Activated CD4-positive, alpha-beta T cell treated with anti-CD3 and anti-CD28 coated beads, Interleukin-2, amount 10 ng/mL, durations not matched to agents 24 days and 14 days (primary cell): ENCODE results near the gene BRD2. TPM values are rescaled to one million over a fixed set of nuclear protein-coding genes. Genes with fewer than 3 reads are reported as not detected.

Experiments used
- DNase-seq: peaks from one replicate; pipeline ENCODE4 v3.0.0; 2022
- H3K27ac Mint-ChIP-seq: one replicate; pipeline ENCODE4 v1.8.0; 2022; ENCODE audit warnings: mild to moderate bottlenecking, mixed read lengths
- H3K27me3 Mint-ChIP-seq: one replicate; pipeline ENCODE4 v1.8.0; 2022; ENCODE audit warnings: mixed read lengths
- H3K36me3 Mint-ChIP-seq: one replicate; pipeline ENCODE4 v1.8.0; 2022; ENCODE audit warnings: low read depth, mild to moderate bottlenecking, mixed read lengths
- H3K4me1 Mint-ChIP-seq: one replicate; pipeline ENCODE4 v1.8.0; 2021; ENCODE audit warnings: mixed read lengths
- H3K4me3 Mint-ChIP-seq: one replicate; pipeline ENCODE4 v1.8.0; 2022; ENCODE audit warnings: mild to moderate bottlenecking, moderate library complexity, mixed read lengths
- H3K9me3 Mint-ChIP-seq: one replicate; pipeline ENCODE4 v1.8.0; 2021; ENCODE audit warnings: mixed read lengths
- intact Hi-C: fragments of 100-400 bp; cut with micrococcal nuclease; formaldehyde crosslinking; loops from one replicate; pipeline ENCODE4 v1.15.1; 2023
- total RNA-seq: library from RNA; stranded (reverse); gene quantifications from 2 replicates; pipeline ENCODE4 v1.2.3, GENCODE V29; 2022

BRD2 gene
- total RNA-seq, 1 donor from 2014 or later = 320 TPM

DNA sequence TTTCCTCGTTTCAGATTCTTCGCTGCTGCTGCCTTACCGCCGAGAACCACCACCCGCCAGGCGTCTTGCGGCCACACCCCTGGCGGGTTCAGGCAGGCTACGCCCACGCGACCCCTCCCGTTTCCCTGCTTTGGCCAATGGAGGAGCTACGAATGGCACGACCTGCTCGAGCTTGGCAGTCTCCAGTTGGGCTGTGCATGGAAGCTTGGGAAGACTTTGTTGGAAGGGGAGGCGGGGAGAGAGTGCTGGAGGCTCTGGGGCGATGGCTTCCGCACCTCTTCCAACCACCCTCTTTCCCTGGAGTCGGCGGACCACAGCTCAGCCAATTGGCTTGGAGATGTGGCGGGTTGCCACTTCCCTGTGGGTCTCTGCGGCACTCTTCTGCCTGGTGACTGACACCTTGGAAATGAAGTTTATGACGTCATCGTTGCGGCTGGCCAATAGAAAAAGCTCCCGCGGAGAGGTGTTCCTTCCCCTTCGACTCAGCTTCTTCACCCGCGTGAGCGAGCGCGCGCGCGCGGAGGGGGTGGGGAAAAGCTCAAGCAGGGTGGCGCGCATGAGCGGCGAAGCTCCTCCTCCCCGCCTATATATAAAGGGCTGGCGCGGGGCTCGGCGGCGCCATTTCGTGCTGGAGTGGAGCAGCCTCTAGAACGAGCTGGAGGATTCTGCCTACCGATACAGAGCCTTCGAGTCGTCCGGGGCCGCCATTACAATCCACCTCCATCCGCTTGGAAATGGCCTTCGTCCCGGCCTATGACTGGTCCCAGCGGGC is 3.4 kb downstream of the BRD2 start:
- Mint-ChIP-seq H3K36me3 (peaks cover 74% of the 10 kb centered on the region), H3K27me3 (no peaks in the 10 kb centered on the region), H3K9me3 (no peaks in the 10 kb centered on the region), H3K27ac (peak overlapping the region; percentile 100), H3K4me3 (peak overlapping the region; percentile 94), H3K4me1 (peaks cover 33% of the 10 kb centered on the region)
- intact Hi-C loops = loop anchor here (2.0 to 5.0 kb wide), 4 partner anchors 341 to 774 kb away; partner anchors contain the start of genes CUTA, PHF1 and TAPBP
- peak; percentile 100 for DNase-seq

DNA sequence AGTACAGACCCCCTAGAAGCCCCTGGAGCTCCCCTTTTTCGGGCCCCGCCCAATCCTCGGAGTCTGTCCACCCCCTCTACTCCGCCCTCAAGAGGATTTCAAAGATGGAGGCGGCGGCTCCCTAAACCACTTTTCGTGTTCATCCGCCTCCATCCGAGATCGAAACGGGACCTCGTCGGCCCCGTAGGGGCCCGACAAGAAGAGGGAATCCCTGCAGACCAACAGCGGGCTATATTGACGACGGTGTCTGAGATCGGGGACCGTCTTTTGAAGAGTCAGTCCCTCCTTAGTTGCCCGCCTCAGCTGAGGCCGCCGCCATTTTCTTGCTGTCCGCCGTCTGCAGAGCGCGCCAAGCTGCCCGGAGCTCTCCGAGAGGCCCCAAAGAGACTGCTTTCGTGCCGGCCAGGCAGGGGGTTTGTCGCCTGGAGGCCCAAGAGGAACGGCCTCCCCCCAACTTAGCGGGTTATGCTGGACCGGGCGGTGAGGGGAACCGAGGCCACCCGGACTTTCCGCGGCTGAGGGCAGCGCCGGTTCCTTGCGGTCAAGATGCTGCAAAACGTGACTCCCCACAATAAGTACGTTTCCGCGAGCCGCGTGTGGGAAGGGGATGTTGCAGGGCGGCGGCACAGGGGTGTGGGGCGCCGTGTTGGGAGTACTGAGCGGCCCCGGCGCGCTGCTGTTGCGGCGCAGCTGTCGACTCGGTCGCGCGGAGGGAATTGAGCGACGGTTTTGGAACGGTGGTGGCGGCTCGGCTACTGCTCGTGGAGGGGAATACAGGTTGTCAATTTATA is 4.2 kb downstream of the BRD2 start:
- no peaks in the 10 kb centered on the region for H3K27me3 Mint-ChIP-seq
- peaks cover 82% of the 10 kb centered on the region for H3K36me3 Mint-ChIP-seq
- intact Hi-C loops = loop anchor here (2.0 to 5.0 kb wide), 3 partner anchors 340 to 775 kb away; partner anchors contain the start of genes CUTA and TAPBP
- peak; percentile 87 for DNase-seq
- peak overlapping the region; percentile 94 for H3K4me3 Mint-ChIP-seq
- H3K9me3 Mint-ChIP-seq = no peaks in the 10 kb centered on the region
- peak overlapping the region; percentile 100 for H3K27ac Mint-ChIP-seq
- H3K4me1 Mint-ChIP-seq = peaks cover 30% of the 10 kb centered on the region

DNA sequence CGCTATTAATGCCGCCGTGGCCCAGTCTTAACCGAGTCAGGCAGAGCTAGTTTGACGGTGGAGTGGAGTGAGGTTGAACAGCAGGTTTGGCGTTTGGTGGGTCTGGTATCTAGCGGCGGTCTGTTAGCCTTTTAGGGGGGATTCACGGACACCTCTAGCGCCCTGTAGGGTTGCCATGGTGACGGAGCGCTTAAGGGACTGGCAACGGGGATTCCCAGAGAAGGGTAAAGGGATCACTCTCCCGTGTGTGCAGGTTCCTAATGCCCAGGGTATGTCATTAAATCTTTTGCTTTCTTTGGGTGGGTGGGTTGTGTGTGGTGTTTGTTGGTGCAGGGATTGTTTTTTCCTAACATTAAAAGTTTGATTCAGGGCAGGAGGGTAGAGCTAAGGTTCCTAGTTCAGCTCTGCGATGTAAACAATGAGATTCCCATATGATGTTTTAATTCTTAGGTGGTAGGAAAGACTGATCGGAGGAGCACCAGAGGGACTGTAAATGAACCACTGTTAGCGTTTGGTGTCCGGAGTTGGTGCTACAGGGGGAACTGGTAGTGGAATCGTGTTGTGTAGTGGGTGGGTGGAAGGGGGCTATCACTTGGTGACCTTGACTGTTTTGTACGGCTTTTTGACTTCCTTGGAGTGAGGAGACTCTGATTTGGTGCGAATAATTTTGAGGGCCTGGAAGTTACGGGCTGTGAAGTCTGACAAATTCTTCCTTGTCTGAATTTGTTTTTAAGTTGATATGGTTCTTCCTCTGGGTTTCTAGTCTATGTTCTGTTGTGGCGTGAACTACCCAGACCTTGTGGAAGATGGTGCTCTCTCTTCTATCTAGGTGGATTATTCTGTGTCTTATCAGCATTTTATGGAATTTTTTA is 5.0 kb downstream of the BRD2 start:
- peak; percentile 86 for DNase-seq
- peaks cover 36% of the 10 kb centered on the region for H3K4me1 Mint-ChIP-seq
- no peaks in the 10 kb centered on the region for H3K9me3 Mint-ChIP-seq
- H3K27me3 Mint-ChIP-seq = no peaks in the 10 kb centered on the region
- peak overlapping the region; percentile 100 for H3K27ac Mint-ChIP-seq
- peaks cover 87% of the 10 kb centered on the region for H3K36me3 Mint-ChIP-seq
- H3K4me3 Mint-ChIP-seq = peak overlapping the region; percentile 94
- intact Hi-C loops = loop anchor here (1.0 to 5.0 kb wide), 4 partner anchors 10 to 776 kb away; partner anchors contain the start of genes CUTA and TAPBP

DNA sequence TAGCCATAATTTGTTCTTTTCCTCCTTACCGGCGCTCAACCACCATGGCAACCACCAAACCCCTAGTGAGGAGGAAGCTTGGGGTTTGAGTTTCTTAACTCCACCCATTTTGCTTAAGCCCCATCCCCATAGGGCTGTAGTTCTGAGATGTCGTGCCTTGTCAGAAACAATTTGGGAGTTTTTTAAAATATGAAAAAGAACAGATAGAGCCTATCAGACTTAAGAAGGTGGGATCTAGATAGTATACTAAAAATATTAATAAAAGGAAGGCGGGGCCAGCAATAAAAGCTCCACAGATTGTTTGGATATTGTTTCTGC is 5.6 kb downstream of the BRD2 start:
- peak overlapping the region; percentile 100 for H3K27ac Mint-ChIP-seq
- peaks cover 92% of the 10 kb centered on the region for H3K36me3 Mint-ChIP-seq
- DNase-seq = peak; percentile 83
- H3K4me3 Mint-ChIP-seq = peak overlapping the region; percentile 94
- H3K4me1 Mint-ChIP-seq = peaks cover 39% of the 10 kb centered on the region
- H3K27me3 Mint-ChIP-seq = no peaks in the 10 kb centered on the region
- H3K9me3 Mint-ChIP-seq = no peaks in the 10 kb centered on the region
- intact Hi-C loops = loop anchor here (1.0 to 5.0 kb wide), 3 partner anchors 9 to 777 kb away; partner anchors contain the start of gene TAPBP

DNA sequence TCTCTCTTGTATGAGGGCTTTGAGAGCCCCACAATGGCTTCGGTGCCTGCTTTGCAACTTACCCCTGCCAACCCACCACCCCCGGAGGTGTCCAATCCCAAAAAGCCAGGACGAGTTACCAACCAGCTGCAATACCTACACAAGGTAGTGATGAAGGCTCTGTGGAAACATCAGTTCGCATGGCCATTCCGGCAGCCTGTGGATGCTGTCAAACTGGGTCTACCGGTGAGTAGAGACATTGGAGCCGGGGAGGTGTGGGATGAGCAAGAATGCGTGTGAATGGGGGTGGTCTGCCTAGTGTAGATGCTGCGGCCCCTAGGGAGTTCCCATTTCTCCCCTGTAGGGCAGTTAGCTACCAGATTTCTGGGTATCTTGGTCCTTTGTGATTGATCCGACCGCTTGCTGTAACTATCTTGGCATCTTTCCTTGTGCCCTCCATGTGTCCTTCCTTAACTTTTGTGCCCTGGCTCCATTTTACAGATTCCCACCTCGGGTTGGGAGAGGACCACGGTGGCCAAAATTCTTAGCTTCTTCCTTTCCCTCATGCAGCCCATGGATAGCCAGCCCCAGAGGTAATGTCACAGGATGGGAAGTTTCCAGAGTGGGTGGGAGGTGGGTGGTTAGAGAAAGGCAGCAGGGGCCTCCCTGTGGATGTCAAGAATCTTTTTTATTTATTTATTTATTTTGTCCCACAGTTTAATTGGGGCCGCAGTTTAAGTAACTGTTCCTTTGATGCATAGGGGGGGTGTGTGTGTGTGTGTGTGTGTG is 6.3 kb downstream of the BRD2 start:
- Mint-ChIP-seq H3K36me3 (peaks cover 96% of the 10 kb centered on the region), H3K4me1 (peaks cover 41% of the 10 kb centered on the region), H3K9me3 (no peaks in the 10 kb centered on the region), H3K27me3 (no peaks in the 10 kb centered on the region), H3K4me3 (peak overlapping the region; percentile 94), H3K27ac (peak overlapping the region; percentile 32)
- intact Hi-C loops = loop anchor here (1.0 to 5.0 kb wide), 3 partner anchors 9 to 777 kb away; partner anchors contain the start of gene TAPBP
- DNase-seq = peak; percentile 71

DNA sequence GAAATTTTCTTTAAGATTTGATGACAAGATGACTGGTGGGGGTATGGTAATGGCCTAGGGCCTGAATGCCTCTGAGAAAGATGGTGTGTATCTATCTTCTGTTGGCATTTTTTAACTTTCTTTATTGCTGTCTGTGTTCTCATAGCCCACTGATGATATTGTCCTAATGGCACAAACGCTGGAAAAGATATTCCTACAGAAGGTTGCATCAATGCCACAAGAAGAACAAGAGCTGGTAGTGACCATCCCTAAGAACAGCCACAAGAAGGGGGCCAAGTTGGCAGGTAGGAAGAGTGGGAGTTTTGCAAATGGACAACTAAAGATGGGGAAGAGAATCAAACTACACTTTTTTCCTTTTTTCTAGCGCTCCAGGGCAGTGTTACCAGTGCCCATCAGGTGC is 7.5 kb downstream of the BRD2 start:
- peaks cover 44% of the 10 kb centered on the region for H3K4me1 Mint-ChIP-seq
- intact Hi-C loops = no loop called here
- H3K27ac Mint-ChIP-seq = peak overlapping the region; percentile 43
- H3K9me3 Mint-ChIP-seq = no peaks in the 10 kb centered on the region
- no peaks in the 10 kb centered on the region for H3K27me3 Mint-ChIP-seq
- peak overlapping the region; percentile 94 for H3K4me3 Mint-ChIP-seq
- no peak for DNase-seq
- peaks cover 100% of the 10 kb centered on the region for H3K36me3 Mint-ChIP-seq

DNA sequence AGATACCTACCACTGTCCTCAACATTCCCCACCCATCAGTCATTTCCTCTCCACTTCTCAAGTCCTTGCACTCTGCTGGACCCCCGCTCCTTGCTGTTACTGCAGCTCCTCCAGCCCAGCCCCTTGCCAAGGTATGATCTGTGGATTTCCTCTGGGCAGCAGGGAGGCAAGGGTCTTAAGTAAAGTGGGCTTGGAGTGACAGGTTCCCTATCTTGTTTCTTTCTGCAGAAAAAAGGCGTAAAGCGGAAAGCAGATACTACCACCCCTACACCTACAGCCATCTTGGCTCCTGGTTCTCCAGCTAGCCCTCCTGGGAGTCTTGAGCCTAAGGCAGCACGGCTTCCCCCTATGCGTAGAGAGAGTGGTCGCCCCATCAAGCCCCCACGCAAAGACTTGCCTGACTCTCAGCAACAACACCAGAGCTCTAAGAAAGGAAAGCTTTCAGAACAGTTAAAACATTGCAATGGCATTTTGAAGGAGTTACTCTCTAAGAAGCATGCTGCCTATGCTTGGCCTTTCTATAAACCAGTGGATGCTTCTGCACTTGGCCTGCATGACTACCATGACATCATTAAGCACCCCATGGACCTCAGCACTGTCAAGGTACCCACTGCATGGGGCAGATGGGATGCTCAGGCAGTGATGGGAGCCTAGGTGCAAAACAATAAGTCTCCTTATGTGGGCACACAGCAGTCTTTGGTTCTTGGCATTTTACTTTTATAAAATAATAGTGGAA is 8.1 kb downstream of the BRD2 start:
- H3K27me3 Mint-ChIP-seq = no peaks in the 10 kb centered on the region
- H3K36me3 Mint-ChIP-seq = peaks cover 99% of the 10 kb centered on the region
- H3K4me3 Mint-ChIP-seq = peak overlapping the region; percentile 94
- H3K4me1 Mint-ChIP-seq = peaks cover 44% of the 10 kb centered on the region
- H3K9me3 Mint-ChIP-seq = no peaks in the 10 kb centered on the region
- peak overlapping the region; percentile 25 for H3K27ac Mint-ChIP-seq
- peak; percentile 56 for DNase-seq
- intact Hi-C loops = no loop called here

DNA sequence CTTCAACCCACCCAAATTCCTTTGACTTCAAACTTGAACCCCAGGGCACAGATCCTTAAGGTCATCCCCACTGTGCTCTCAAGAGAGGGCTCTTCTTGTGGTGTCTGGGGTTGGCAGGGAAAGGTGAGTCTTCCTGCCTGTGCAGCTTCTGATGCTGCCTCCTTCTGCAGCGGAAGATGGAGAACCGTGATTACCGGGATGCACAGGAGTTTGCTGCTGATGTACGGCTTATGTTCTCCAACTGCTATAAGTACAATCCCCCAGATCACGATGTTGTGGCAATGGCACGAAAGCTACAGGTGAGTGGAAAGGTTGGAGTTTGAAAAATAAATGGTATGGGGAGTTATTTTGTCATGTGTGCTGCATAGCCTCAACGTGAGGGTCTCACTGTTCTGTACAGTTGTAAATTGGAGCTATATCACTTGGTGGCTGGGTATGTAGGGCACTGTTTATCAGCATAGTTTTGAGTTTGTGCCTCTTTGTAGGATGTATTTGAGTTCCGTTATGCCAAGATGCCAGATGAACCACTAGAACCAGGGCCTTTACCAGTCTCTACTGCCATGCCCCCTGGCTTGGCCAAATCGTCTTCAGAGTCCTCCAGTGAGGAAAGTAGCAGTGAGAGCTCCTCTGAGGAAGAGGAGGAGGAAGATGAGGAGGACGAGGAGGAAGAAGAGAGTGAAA is 9.0 kb downstream of the BRD2 start:
- H3K27me3 Mint-ChIP-seq = no peaks in the 10 kb centered on the region
- peaks cover 96% of the 10 kb centered on the region for H3K36me3 Mint-ChIP-seq
- peaks cover 41% of the 10 kb centered on the region for H3K4me1 Mint-ChIP-seq
- peak; percentile 55 for DNase-seq
- intact Hi-C loops = no loop called here
- H3K27ac Mint-ChIP-seq = peak overlapping the region; percentile 74
- H3K4me3 Mint-ChIP-seq = peak overlapping the region; percentile 40
- no peaks in the 10 kb centered on the region for H3K9me3 Mint-ChIP-seq

DNA sequence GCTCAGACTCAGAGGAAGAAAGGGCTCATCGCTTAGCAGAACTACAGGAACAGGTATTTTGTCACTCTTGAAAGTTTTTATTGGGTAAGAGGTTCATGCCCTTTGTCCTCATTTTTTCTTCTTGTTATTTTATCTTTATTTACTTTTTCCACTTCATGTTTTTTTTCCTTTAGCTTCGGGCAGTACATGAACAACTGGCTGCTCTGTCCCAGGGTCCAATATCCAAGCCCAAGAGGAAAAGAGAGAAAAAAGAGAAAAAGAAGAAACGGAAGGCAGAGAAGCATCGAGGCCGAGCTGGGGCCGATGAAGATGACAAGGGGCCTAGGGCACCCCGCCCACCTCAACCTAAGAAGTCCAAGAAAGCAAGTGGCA is 9.5 kb downstream of the BRD2 start:
- Mint-ChIP-seq H3K27ac (no peak overlapping the region), H3K36me3 (peaks cover 93% of the 10 kb centered on the region), H3K4me3 (peak overlapping the region; percentile 40), H3K4me1 (peaks cover 41% of the 10 kb centered on the region), H3K9me3 (no peaks in the 10 kb centered on the region), H3K27me3 (no peaks in the 10 kb centered on the region)
- intact Hi-C loops = no loop called here
- no peak for DNase-seq

DNA sequence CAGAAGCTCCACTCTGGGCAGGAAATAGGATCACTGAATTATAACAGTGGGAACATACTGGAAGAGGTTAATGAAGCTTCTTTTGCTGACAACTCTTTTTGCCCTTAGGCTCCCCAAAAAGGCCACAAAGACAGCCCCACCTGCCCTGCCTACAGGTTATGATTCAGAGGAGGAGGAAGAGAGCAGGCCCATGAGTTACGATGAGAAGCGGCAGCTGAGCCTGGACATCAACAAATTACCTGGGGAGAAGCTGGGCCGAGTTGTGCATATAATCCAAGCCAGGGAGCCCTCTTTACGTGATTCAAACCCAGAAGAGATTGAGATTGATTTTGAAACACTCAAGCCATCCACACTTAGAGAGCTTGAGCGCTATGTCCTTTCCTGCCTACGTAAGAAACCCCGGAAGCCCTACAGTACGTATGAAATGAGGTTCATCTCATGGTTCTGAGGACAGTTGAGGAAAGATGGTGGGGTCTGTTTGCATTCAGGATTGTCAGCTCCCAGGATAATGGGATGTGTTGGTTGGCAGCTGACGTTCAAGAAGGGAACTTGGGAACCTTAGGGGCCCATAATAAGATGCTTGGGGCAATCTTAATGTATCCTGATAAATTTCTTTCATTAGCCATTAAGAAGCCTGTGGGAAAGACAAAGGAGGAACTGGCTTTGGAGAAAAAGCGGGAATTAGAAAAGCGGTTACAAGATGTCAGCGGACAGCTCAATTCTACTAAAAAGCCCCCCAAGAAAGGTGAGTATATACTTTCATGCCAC is 11.5 kb downstream of the BRD2 start:
- Mint-ChIP-seq H3K4me3 (no peak overlapping the region), H3K9me3 (no peaks in the 10 kb centered on the region), H3K27me3 (no peaks in the 10 kb centered on the region), H3K4me1 (peaks cover 44% of the 10 kb centered on the region), H3K36me3 (peaks cover 73% of the 10 kb centered on the region), H3K27ac (peak overlapping the region; percentile 10)
- peak; percentile 55 for DNase-seq
- intact Hi-C loops = no loop called here

DNA sequence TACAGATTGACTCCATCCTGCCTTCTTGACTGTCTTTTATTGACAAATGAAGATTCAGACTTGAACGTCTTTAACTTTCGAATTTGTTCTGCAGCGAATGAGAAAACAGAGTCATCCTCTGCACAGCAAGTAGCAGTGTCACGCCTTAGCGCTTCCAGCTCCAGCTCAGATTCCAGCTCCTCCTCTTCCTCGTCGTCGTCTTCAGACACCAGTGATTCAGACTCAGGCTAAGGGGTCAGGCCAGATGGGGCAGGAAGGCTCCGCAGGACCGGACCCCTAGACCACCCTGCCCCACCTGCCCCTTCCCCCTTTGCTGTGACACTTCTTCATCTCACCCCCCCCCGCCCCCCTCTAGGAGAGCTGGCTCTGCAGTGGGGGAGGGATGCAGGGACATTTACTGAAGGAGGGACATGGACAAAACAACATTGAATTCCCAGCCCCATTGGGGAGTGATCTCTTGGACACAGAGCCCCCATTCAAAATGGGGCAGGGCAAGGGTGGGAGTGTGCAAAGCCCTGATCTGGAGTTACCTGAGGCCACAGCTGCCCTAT is 12.2 kb downstream of the BRD2 start:
- Mint-ChIP-seq H3K27me3 (no peaks in the 10 kb centered on the region), H3K4me3 (no peak overlapping the region), H3K27ac (peak overlapping the region; percentile 22), H3K9me3 (no peaks in the 10 kb centered on the region), H3K4me1 (peaks cover 41% of the 10 kb centered on the region), H3K36me3 (peaks cover 67% of the 10 kb centered on the region)
- DNase-seq = peak; percentile 56
- intact Hi-C loops = no loop called here
